NB4 (cell line): Measurements from ENCODE around the gene SEPTIN11.

ENCODE experiments used
- MYC ChIP-seq: IDR thresholded peaks from 2 replicates; pipeline ENCODE4 v1.6.1; 2011; ENCODE audit warnings: low read depth, low read length
- POLR2A ChIP-seq: IDR thresholded peaks from 2 replicates; pipeline ENCODE4 v1.6.1; 2011; ENCODE audit warnings: mild to moderate bottlenecking; ENCODE audit not compliant: insufficient read length; ENCODE audit errors: extremely low read depth
- TF ChIP-seq, protein P1 (sequence below): IDR thresholded peaks from one replicate; pipeline ENCODE4 v1.5.1; 2012; ENCODE audit warnings: low read depth, low read length
- TF ChIP-seq, protein P2 (sequence below): IDR thresholded peaks from 2 replicates; pipeline ENCODE4 v1.6.1; 2011; ENCODE audit warnings: low read depth, low read length

DNA sequence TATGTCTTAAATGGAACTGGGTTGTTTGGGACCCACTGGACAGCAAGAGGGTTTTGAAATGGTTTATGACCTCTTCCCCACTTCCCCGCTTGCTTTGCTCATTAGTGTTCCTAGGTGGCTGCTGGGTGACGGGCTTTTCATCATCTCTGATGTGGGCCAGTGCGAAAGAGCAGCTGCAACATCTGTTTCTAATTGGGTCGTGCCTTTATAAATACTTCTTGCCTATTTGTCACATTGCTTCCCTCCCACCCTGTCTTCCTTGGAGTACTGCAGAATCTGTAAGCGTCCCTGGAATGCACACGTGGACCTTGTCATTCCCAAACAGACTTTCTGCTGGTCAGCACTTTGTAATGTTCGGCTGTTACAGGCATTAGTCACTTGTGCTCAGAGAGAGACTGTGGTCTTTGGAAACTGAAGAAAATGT, 35.2 kb downstream of the SEPTIN11 start:
- TF ChIP-seq, protein P1, sequence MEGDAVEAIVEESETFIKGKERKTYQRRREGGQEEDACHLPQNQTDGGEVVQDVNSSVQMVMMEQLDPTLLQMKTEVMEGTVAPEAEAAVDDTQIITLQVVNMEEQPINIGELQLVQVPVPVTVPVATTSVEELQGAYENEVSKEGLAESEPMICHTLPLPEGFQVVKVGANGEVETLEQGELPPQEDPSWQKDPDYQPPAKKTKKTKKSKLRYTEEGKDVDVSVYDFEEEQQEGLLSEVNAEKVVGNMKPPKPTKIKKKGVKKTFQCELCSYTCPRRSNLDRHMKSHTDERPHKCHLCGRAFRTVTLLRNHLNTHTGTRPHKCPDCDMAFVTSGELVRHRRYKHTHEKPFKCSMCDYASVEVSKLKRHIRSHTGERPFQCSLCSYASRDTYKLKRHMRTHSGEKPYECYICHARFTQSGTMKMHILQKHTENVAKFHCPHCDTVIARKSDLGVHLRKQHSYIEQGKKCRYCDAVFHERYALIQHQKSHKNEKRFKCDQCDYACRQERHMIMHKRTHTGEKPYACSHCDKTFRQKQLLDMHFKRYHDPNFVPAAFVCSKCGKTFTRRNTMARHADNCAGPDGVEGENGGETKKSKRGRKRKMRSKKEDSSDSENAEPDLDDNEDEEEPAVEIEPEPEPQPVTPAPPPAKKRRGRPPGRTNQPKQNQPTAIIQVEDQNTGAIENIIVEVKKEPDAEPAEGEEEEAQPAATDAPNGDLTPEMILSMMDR, result no peak
- no peak for TF ChIP-seq POLR2A
- TF ChIP-seq, protein P2, sequence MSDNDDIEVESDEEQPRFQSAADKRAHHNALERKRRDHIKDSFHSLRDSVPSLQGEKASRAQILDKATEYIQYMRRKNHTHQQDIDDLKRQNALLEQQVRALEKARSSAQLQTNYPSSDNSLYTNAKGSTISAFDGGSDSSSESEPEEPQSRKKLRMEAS, result no peak
- TF ChIP-seq MYC, result no peak
